CD1c-positive myeloid dendritic cell (primary cell): ENCODE data around the gene SLMAP.
A peak's percentile ranks its signal among the peaks of the same experiment; 100 is the strongest.

Source experiments
- DNase-seq: peaks from one replicate; pipeline ENCODE4 v3.0.0-alpha.2; 2016; ENCODE audit errors: extremely low spot score

SLMAP gene

GRCh38 chr3:57943525-57944495 is 187.7 kb downstream of the SLMAP start:
- DNase-seq: no peak

GRCh38 chr3:57946970-57947381 is 190.9 kb downstream of the SLMAP start:
- no peak for DNase-seq

DNA sequence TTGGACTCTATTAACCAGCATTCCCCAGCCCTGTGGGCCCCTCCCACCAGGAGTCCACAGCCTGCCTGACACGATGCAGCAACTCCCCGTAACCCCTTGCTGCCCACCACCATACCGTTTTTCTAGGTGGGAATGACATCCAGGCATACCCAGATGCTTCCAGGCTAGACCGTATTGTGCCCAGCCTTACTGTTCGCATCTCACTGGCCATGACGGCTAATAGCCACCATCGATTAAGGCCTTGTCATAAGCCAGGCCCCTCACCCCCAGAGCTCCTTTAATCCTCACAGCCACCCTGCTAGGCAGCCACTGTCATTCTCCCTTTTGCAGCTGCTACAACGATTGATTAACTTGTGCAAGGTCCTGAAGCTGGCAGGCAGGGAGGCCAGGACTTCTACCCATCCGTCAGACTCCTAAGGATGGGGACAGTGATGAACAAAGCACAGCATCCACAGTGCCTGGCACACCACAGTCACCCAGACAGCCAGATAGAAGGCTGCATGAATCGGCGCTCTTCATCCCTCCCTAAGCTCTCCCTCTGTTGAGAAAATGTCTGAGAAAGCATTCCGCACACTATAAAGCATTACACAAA is 192.1 kb downstream of the SLMAP start:
- DNase-seq: no peak

DNA sequence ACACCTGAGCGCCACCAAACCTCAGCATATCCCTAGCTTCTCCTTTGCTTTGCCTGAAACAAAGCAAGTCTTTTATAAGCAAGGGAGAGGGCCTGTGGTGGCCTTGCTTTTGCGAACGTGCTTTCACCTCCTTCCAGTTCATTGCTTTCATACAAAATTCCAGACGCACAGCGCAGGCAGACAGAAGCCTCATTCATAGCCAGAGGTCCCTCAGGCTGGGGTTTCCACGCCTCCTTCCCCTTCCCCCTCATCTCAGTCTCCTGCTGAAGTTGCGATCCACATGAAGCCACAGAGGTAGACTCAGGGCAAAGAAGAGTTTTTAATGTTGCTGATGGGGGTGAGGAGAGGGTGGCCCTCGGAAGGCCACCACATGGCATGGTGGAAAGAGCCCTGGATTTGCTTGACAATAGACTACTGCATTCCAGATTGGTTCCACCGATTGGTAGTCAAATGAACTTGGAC is 192.7 kb downstream of the SLMAP start:
- DNase-seq: no peak

DNA sequence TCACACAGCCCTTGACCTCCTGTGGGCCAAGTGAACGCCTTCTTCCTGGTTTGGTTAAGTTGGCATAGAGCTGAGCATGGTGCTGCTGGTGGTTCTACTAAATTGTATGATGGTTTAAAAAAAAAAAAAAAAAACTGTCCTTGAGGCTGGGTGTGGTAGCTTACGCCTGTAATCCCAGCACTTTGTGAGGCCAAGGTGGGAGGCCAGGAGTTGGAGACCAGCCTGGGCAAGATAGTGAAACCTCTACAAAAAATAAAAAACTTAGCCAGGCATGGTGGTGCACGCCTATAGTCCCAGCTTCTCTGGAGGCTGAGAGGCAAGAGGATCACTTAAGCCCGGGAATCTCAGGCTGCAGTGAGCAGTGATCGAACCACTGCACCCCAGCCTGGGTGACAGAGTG is 193.2 kb downstream of the SLMAP start:
- DNase-seq: no peak

- peak; percentile 67 for DNase-seq
Observed at GRCh38 chr3:57949785-57950615, 193.9 kb downstream of the SLMAP start.

DNA sequence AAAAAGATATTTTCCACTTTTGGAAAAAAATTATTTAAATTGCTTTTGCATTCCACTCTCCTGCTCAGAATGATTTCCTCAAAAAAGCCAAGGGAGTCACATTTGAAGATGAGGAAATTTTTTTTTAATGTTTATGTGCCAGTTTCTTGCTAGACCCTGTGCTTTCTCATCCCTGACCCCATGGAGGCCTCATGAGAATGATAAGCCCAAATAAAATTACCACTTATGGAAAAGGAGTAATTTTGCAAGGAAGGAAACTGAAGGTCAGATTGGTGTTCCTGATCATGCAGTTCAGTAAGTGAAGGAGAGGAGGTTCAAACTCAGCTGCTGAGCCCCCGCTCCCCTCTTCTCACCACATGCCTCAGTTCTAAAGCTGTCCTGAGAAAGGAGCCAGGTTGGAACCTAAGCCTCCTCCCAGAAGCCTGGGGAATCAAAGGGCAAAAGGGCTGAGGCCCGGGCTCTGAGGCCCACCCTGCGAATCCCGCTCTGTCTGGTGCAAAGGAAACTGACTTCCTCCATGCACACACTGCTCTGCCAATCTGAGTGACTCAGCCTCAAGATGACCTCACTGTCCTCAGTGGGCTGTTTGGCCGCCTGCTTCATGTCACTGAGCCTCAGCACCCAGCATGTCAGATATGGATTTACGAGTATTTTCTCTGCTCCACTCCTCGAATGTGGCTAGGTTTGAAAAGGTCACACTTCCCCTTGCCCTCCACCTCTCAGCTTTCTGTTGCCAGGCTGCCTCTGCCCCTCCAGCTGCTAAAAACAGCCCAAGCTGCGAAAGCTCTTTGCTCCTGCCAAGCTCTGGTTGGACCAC is 195.2 kb downstream of the SLMAP start:
- DNase-seq: peak; percentile 79

GRCh38 chr3:57952208-57952631 is 196.1 kb downstream of the SLMAP start:
- DNase-seq: peak; percentile 35

GRCh38 chr3:57952651-57953050 is 196.5 kb downstream of the SLMAP start:
- no peak for DNase-seq

- peak; percentile 21 for DNase-seq
Observed at GRCh38 chr3:57953576-57953975, 197.5 kb downstream of the SLMAP start.

DNA sequence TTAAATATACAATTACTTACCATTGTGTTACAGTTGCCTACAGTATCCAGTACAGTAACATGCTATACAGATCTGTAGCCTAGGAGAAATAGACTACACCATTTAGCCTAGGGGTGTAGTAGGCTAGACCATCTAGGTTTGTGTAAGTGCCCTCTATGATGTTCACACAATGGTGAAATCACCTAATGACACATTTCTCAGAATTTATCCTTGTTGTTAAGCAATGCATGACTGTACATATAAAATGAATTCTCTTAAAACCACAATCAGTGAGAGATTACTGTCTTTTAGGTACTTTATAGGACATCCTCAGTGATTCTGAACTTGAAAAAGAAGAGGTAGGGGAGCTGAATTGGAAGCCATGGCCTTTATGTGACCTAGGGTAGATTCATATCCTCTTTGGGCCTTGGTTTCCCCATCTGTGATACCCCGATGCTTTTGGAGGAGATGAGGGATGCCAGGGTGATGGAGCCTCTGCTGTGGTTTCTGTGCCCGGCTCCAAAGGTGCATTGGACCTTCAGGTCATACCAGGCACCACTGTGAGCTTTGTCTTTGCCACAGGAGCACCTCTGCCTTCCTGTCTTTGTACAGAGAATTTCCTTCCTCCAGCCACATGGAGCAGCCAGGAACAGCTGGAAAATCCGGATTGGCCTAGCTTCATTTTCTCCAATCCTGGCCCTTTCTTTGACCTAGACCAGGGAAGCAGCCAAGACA is 200.2 kb downstream of the SLMAP start:
- DNase-seq: peak; percentile 55

DNA sequence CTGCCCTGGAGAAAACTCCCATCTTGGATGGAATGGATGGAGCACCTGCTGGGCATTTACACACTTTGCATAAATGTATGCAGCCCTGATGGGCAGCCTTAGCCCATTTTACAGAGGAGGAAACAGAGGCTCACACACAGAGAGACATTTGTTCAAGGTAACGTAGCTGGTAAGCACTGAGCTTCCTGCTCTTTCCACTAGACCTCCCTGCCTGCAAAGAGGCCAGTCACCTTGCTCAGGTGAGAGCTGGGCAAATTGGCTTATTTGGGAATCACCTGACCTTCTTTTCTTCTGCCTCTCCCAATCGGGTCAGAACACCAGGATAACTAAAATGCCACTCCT is 200.7 kb downstream of the SLMAP start:
- DNase-seq: no peak

- no peak for DNase-seq
Observed at GRCh38 chr3:57957824-57958223, 201.7 kb downstream of the SLMAP start.

DNA sequence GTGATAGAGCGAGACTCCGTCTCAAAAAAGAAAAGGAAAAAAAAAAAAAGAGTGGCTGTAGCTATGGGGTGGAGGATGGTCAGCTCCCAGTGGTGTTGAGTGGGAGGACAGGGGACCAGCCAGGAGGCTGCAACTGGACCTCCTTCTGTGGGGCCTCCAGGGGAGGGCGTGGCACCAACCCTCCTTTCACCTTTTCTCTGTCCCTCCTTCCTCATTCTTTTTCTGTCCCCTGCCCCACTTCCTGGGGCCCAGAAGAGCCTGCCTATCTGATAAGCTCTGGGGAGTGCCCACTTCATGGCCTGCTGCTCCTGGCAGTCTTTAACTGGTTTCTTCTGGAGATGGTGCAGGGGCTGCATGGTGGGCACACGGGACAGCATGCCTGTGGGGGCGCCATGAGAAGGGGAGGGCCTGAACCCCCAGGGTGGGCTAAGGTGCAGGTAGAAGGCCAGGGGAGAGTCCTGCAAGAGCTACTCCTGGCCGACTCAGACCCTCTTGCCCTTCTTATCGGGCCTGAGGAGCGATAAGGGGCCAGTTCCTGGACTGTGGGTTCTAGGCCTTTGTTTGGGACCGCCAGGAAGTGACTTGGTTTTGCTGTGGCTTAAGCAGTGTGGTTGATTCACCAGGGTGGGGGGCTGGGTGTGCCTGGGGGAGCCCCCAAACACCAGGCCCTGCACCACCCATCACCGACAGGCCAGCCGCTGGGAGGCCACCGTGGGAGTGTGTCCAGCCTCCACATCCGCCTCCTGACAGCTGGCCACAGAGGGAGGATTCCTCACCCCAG is 202.7 kb downstream of the SLMAP start:
- no peak for DNase-seq

- peak; percentile 89 for DNase-seq
Observed at GRCh38 chr3:57959423-57960173, 203.5 kb downstream of the SLMAP start.

GRCh38 chr3:57960174-57960505 is 204.0 kb downstream of the SLMAP start:
- DNase-seq: no peak

GRCh38 chr3:57961177-57961827 is 205.2 kb downstream of the SLMAP start:
- no peak for DNase-seq

GRCh38 chr3:57961828-57962447 is 205.8 kb downstream of the SLMAP start:
- DNase-seq: peak; percentile 40
